ENCODE results near the gene SSTR3.
"Not testable (repeated sequence)": the region's sequence is repeated elsewhere in the genome, so short reads cannot be mapped to it uniquely, and the experiment has no call there.

SSTR3 gene

DNA sequence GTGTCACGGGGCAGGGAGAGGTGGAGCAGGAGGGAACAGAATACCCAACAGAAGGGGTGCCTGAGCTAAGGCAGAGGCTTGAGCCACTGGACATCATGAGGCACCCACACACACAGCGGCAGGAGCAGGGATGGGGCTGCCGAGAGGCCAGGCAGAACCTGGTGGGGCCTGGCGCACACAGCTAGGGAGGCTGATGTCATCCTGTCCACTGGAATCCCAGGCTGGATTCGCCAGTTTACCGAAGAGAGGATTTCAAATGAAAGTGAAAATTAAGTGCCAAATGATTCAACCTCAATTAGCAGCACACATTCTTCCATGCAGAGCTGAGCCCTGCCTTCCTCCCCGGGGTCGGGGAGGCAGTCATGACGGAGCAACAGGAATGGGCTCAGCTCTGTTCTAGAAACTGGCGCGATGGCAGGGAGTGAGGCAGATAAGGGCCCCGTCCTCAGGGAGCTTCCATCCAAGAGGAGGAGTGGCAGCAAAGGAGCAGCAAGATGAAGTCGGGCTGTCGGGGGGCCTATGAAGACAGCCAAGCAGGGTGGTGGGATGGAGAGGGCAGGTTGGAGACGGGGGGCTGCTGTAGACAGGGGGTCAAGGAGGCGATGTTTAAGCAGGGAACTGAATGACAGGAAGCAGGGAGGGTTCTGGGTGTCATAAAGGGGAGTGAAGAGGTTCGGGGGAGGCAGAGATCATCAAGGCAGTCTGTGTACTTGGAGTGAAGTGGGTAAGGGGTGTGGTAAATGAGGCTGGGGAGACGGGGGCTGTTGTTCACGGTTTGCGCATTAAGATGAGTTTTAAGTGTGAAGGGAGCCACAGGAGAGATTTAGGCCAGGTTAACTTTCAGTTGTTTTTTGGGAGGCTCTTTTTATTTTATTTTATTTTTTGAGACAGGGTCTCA is 25.3 kb upstream of the SSTR3 start:
- no peak overlapping the region for H3K4me3 ChIP-seq (ENCODE audit: low read depth, low read length)
- TF ChIP-seq, protein P1, sequence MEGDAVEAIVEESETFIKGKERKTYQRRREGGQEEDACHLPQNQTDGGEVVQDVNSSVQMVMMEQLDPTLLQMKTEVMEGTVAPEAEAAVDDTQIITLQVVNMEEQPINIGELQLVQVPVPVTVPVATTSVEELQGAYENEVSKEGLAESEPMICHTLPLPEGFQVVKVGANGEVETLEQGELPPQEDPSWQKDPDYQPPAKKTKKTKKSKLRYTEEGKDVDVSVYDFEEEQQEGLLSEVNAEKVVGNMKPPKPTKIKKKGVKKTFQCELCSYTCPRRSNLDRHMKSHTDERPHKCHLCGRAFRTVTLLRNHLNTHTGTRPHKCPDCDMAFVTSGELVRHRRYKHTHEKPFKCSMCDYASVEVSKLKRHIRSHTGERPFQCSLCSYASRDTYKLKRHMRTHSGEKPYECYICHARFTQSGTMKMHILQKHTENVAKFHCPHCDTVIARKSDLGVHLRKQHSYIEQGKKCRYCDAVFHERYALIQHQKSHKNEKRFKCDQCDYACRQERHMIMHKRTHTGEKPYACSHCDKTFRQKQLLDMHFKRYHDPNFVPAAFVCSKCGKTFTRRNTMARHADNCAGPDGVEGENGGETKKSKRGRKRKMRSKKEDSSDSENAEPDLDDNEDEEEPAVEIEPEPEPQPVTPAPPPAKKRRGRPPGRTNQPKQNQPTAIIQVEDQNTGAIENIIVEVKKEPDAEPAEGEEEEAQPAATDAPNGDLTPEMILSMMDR (IDR thresholded peaks at IDR 0.05; ENCODE audit: low read depth, low read length), result no peak
- in situ Hi-C loops (cut with HindIII; ENCODE audit: low sequenced_read_pairs), result no loop called here
- DNase-seq (ENCODE audit: low read depth, low spot score), result peak; percentile 23

- H3K4me3 ChIP-seq (ENCODE audit: low read depth, low read length), result no peak overlapping the region
- TF ChIP-seq, protein P1 (IDR thresholded peaks at IDR 0.05; ENCODE audit: low read depth, low read length), result no peak
- no peak for DNase-seq (ENCODE audit: low read depth, low spot score)
- in situ Hi-C loops (cut with HindIII; ENCODE audit: low sequenced_read_pairs), result no loop called here
Measured at GRCh38 chr22:37235897-37236607, 23.8 kb upstream of the SSTR3 start.

- TF ChIP-seq, protein P1 (IDR thresholded peaks at IDR 0.05; ENCODE audit: low read depth, low read length), result no peak
- in situ Hi-C loops (cut with HindIII; ENCODE audit: low sequenced_read_pairs), result no loop called here
- no peak for DNase-seq (ENCODE audit: low read depth, low spot score)
- no peak overlapping the region for H3K4me3 ChIP-seq (ENCODE audit: low read depth, low read length)
Measured at GRCh38 chr22:37234736-37235711, 22.7 kb upstream of the SSTR3 start.

- in situ Hi-C loops (cut with HindIII; ENCODE audit: low sequenced_read_pairs), result no loop called here
- no peak for DNase-seq (ENCODE audit: low read depth, low spot score)
- H3K4me3 ChIP-seq (ENCODE audit: low read depth, low read length), result no peak overlapping the region
- TF ChIP-seq, protein P1 (IDR thresholded peaks at IDR 0.05; ENCODE audit: low read depth, low read length), result no peak
Measured at GRCh38 chr22:37233751-37234631, 21.7 kb upstream of the SSTR3 start.

DNA sequence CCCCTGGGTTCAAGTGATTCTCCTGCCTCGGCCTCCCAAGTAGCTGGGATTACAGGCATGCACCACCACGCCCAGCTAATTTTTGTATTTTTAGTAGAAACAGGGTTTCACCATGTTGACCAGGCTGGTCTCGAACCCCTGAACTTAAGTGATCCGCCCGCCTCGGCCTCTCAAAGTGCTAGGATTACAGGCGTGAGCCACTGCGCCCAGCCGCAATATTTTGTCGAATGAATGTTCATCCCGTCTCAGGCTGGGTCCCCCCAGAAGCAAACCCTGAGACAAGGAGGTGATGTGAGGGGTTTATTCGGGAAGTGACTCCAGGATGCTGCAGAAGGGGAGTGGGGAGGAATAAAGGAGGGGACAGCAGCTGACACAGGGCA is 21.1 kb upstream of the SSTR3 start:
- H3K4me3 ChIP-seq (ENCODE audit: low read depth, low read length); in situ Hi-C loops (cut with HindIII; ENCODE audit: low sequenced_read_pairs): not testable (repeated sequence)

DNA sequence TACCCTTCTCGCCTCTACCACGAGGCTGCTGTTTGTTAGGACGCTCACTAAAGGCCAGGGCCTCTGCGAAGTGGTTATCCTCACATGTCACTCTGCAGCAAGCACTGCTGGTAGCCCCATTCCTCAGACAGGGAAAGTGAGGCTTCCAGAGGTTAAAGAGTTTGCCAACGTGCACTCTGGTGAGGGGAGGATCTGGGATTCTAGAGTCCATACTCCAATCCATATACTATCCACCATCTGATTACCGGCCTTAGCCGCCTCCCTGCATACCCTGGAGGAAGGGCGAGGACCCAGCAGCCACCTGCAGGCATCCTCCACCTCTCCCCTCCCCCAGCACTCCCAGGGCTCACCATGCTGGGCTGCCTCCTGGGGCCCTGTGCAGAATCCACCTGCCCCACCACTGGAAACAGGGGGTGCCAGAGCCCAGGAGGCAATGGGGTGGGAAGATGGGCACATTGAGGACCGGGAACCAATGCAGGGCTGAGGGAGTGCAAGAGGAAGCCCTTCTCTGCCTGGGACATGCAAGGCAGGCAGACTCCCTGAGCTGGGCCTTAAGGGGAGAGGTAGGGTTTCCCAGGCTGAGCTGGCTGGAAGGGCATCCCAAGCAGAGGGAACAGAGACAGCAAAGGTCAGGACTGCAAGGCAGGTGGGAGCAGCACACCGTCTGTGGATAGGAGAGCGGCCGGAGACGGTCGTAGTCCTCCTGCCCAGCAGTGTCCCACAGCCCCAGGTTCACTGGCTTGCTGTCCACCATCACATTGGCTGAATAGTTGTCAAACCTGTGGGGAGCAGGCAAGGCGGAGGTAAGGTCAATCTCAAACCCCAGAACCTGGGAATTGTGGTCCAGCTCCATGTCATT is 20.1 kb upstream of the SSTR3 start:
- TF ChIP-seq, protein P1 (IDR thresholded peaks at IDR 0.05; ENCODE audit: low read depth, low read length), result no peak
- no peak for DNase-seq (ENCODE audit: low read depth, low spot score)
- no peak overlapping the region for H3K4me3 ChIP-seq (ENCODE audit: low read depth, low read length)
- in situ Hi-C loops (cut with HindIII; ENCODE audit: low sequenced_read_pairs), result no loop called here

More for the DNA sequence above, 21.1 kb upstream of the SSTR3 start:
- not testable (repeated sequence) for DNase-seq (ENCODE audit: low read depth, low spot score)

All from astrocyte of the spinal cord (primary cell).